Tibial nerve (tissue), 4 donors: ENCODE measurements around the gene PRLH. TPM values are rescaled to one million over a fixed set of nuclear protein-coding genes. Genes with fewer than 3 reads are reported as not detected.

Experiments
- DNase-seq, 2 donors: peaks; one replicate each; pipeline ENCODE4 v3.0.0-alpha.2; 2019; ENCODE audit warnings: low spot score in 2 of 2
- H3K27ac ChIP-seq, 4 donors: fragments of 200-600 bp; sonication (generic) in 3 of 4; one replicate each; pipeline ENCODE4 v1.5.1; 2017 to 2019; ENCODE audit warnings: mild to moderate bottlenecking in 1 of 4
- H3K27me3 ChIP-seq, 2 donors: fragments of 200-600 bp; sonication (generic) in 1 of 2; one replicate each; pipeline versions ENCODE4 v1.5.1 to v1.6.0; 2017 to 2019
- H3K36me3 ChIP-seq, 3 donors: fragments of 200-600 bp; sonication (generic); one replicate each; pipeline ENCODE4 v1.5.1; 2018 to 2019
- H3K4me1 ChIP-seq, 4 donors: fragments of 200-600 bp; sonication (generic) in 3 of 4; one replicate each; pipeline ENCODE4 v1.5.1; 2017 to 2019
- H3K4me3 ChIP-seq, 4 donors: fragments of 200-600 bp; sonication (generic) in 3 of 4; one replicate each; pipeline ENCODE4 v1.5.1; 2017 to 2019; ENCODE audit warnings: mild to moderate bottlenecking in 1 of 4, moderate library complexity in 1 of 4
- H3K9me3 ChIP-seq, 4 donors: fragments of 200-600 bp; sonication (generic) in 3 of 4; one replicate each; pipeline ENCODE4 v1.5.1; 2017 to 2019
- EP300 ChIP-seq, 2 donors: sonication (generic); formaldehyde crosslinking; IDR thresholded peaks; one replicate each; pipeline ENCODE4 v1.6.1; 2017; ENCODE audit warnings: antibody characterized with exemption in 2 of 2, mild to moderate bottlenecking in 1 of 2
- POLR2A ChIP-seq, 2 donors: fragments of 450-650 bp; IDR thresholded peaks; one replicate each; pipeline ENCODE4 v1.6.1; 2017; ENCODE audit warnings: antibody characterized with exemption in 2 of 2, mild to moderate bottlenecking in 2 of 2, moderate library complexity in 2 of 2
- WGBS, 2 donors: methylation state at CpG; one replicate each; pipeline ENCODE4 v1.1.5; 2018; 5-methylcytosine and 5-hydroxymethylcytosine counted together
- total RNA-seq, 4 donors: library from RNA; depleted of rRNA; stranded (reverse); fragments of >200 nt; gene quantifications; one replicate each; pipeline ENCODE4 v1.1.0, GENCODE V29; 2016
- TF ChIP-seq, protein P1 (sequence below), 5 experiments: fragments of 200-600 bp in 3 of 5; fragments of 450-650 bp in 2 of 5; sonication (generic) in 3 of 5; IDR thresholded peaks; one replicate each; pipeline ENCODE4 v1.5.1; 2016 to 2019; ENCODE audit warnings: antibody characterized with exemption in 5 of 5, mild to moderate bottlenecking in 3 of 5, moderate library complexity in 2 of 5

Gene PRLH
- total RNA-seq, 4 donors from 2014 or later: not detected

DNA sequence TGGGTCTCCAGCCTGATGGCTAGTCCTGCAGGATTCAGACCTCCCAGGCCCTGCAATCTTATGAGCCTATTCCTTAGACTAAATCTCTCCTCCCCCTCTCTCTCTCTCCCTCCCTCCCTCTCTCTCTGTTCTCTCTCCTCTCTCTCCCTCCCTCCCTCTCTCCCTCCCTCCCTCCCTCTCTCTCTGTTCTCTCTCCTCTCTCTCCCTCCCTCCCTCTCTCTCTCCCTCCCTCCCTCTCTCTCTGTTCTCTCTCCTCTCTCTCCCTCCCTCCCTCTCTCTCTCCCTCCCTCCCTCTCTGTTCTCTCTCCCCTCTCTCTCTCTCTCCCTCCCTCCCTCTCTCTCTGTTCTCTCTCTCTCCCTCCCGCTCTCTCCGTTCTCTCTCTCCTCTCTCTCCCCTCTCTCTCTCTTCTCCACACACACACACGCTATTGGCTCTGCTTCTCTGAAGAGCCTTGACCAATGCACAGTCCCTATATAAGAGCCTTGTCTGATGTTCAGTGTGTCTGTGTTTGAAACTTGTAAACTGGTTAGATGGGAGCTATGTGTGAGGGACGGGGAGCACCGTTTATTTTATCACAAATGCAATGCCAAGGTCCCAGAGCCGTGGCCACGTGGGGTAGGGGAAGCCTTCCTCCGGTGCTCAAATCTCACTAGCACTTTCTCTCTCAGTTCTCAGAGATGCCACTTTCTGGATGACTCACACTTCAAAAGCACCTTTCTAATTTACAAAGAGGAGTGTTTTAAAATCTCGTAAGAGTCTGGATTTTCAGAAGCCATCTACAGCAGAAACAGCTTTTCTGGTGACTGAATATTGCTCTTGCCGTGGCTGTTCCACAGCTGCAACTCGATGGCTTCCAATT lies 9.4 kb upstream of the PRLH start:
- no peak overlapping the region for H3K27ac ChIP-seq

DNA sequence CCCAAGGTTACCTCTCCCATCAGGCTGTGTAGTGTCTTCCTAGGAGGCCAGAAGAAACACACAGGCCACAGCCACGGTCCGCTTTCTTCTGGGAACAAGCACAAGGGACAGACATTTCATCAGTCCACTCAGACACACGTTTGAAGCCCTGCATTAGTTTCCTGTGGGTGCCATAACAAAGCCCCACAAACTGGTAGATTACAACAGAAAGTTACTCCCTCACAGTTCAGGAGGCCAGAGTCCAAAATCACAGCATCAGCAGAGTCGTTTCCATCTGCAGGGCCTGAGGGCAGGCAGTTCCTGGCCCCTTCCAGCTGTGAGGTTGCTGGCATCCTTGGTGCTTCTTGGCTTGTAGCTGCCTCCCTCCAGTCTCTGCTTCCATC lies 8.8 kb upstream of the PRLH start:
- no peaks in the 10 kb centered on the region for H3K27me3 ChIP-seq
- TF ChIP-seq, protein P1, sequence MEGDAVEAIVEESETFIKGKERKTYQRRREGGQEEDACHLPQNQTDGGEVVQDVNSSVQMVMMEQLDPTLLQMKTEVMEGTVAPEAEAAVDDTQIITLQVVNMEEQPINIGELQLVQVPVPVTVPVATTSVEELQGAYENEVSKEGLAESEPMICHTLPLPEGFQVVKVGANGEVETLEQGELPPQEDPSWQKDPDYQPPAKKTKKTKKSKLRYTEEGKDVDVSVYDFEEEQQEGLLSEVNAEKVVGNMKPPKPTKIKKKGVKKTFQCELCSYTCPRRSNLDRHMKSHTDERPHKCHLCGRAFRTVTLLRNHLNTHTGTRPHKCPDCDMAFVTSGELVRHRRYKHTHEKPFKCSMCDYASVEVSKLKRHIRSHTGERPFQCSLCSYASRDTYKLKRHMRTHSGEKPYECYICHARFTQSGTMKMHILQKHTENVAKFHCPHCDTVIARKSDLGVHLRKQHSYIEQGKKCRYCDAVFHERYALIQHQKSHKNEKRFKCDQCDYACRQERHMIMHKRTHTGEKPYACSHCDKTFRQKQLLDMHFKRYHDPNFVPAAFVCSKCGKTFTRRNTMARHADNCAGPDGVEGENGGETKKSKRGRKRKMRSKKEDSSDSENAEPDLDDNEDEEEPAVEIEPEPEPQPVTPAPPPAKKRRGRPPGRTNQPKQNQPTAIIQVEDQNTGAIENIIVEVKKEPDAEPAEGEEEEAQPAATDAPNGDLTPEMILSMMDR (IDR thresholded peaks at IDR 0.05): no peak
- TF ChIP-seq EP300 (IDR thresholded peaks at IDR 0.05): no peak
- TF ChIP-seq POLR2A (IDR thresholded peaks at IDR 0.05): no peak

More for the DNA sequence above, 9.4 kb upstream of the PRLH start:
- H3K4me3 ChIP-seq: no peak overlapping the region
- peaks cover 0 to 34% (median 0%) of the 10 kb centered on the region in 3 donors for H3K36me3 ChIP-seq
- DNase-seq: no peak
- WGBS, 2 donors: 56 to 67% methylated on average over 11 of the region's 11 CpGs
- no peaks in the 10 kb centered on the region for H3K27me3 ChIP-seq
- H3K4me1 ChIP-seq: peaks cover 0 to 10% (median 0%) of the 10 kb centered on the region in 4 donors
- H3K9me3 ChIP-seq: peaks cover 0 to 28% (median 8%) of the 10 kb centered on the region in 4 donors
- TF ChIP-seq EP300 (IDR thresholded peaks at IDR 0.05): no peak
- TF ChIP-seq POLR2A (IDR thresholded peaks at IDR 0.05): no peak
- TF ChIP-seq, protein P1 (IDR thresholded peaks at IDR 0.05): peak in 1 of 5 experiments; percentile 14

DNA sequence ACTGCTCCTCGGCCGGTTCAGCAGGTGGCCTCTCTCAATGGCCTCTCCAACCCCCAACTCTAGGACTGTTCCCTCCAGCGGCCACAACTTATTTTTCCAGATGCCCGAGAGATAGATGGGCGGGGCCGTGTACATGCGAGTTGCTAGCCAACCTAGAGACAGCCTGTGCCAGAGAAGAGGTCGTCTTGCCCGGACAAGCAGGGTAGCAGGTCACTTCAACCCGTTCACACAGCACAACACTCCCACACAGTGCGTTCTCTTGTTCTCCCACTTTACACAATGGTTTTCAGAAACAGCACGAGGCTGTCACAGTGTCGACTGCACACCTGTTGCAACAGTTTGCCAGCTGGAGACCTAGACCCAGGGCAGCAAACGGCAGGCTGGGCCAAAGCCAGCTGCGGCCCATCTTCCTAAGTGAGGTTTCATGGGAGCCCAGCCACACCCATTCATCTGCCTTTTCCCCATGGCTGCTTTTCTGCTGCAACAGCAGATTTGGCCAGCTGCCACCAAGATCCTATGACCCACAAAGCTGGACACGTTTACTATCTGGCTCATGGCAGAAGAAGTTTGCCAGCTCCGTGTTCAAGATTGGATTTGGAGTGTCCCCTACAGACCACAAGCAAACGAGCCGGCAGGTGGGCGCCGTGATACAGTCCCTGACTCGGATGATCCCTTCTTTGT lies 7.3 kb upstream of the PRLH start:
- H3K27ac ChIP-seq: no peak overlapping the region
- H3K4me3 ChIP-seq: no peak overlapping the region
- peaks cover 0 to 20% (median 0%) of the 10 kb centered on the region in 3 donors for H3K36me3 ChIP-seq
- WGBS, 2 donors: 46 to 50% methylated on average over 22 of the region's 22 CpGs
- peak in 1 of 2 donors; percentile 63 for TF ChIP-seq EP300 (IDR thresholded peaks at IDR 0.05)
- TF ChIP-seq, protein P1 (IDR thresholded peaks at IDR 0.05): peak in 1 of 5 experiments; percentile 11
- no peak for TF ChIP-seq POLR2A (IDR thresholded peaks at IDR 0.05)
- H3K27me3 ChIP-seq: peaks cover 0 to 10% of the 10 kb centered on the region in 2 donors
- peaks cover 0 to 25% (median 8%) of the 10 kb centered on the region in 4 donors for H3K9me3 ChIP-seq
- H3K4me1 ChIP-seq: peaks cover 0 to 10% (median 0%) of the 10 kb centered on the region in 4 donors
- peak; percentile 86 to 92 for DNase-seq

More for the DNA sequence above, 8.8 kb upstream of the PRLH start:
- no peak overlapping the region for H3K4me3 ChIP-seq
- H3K4me1 ChIP-seq: peaks cover 0 to 10% (median 0%) of the 10 kb centered on the region in 4 donors
- peaks cover 0 to 34% (median 0%) of the 10 kb centered on the region in 3 donors for H3K36me3 ChIP-seq
- H3K9me3 ChIP-seq: peaks cover 0 to 28% (median 8%) of the 10 kb centered on the region in 4 donors
- DNase-seq: no peak
- WGBS, 2 donors: 54 to 62% methylated on average over 4 of the region's 4 CpGs
- no peak overlapping the region for H3K27ac ChIP-seq

DNA sequence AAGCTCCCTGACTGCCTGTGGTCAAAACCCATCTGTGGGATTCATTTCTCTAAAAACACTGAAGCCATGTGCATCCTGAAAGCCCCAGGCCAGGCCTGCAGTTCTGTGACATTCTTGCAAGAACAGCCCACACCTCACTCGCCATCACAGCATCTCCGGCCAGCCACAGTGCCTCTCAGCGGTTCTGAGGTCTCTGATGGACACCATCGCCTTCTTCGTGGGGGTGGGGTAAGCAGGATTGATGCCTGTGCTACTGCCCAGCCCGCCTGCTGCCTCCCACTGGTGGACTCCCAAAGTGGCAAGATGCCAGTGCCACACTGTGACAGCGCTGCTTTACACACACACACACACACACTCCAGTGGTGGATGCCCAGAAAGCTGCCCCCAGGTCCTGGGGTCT lies 5.2 kb upstream of the PRLH start:
- 68 to 77% methylated on average over 7 of the region's 7 CpGs for WGBS, 2 donors
- Histone ChIP-seq H3K27me3 (peaks cover 0 to 19% of the 10 kb centered on the region in 2 donors), H3K4me1 (peaks cover 0 to 10% (median 0%) of the 10 kb centered on the region in 4 donors), H3K36me3 (no peaks in the 10 kb centered on the region), H3K9me3 (peaks cover 0 to 5% (median 0%) of the 10 kb centered on the region in 4 donors), H3K4me3 (no peak overlapping the region), H3K27ac (no peak overlapping the region)
- TF ChIP-seq POLR2A (IDR thresholded peaks at IDR 0.05) (no peak), EP300 (IDR thresholded peaks at IDR 0.05) (no peak)
- TF ChIP-seq, protein P1 (IDR thresholded peaks at IDR 0.05): no peak
- no peak for DNase-seq
